ENCODE measurements around the gene DDX39B.

Gene DDX39B

GRCh38 chr6:31547727-31548543, 6.1 kb upstream of the DDX39B start:
- no peak for DNase-seq (ENCODE audit: low spot score)

DNA sequence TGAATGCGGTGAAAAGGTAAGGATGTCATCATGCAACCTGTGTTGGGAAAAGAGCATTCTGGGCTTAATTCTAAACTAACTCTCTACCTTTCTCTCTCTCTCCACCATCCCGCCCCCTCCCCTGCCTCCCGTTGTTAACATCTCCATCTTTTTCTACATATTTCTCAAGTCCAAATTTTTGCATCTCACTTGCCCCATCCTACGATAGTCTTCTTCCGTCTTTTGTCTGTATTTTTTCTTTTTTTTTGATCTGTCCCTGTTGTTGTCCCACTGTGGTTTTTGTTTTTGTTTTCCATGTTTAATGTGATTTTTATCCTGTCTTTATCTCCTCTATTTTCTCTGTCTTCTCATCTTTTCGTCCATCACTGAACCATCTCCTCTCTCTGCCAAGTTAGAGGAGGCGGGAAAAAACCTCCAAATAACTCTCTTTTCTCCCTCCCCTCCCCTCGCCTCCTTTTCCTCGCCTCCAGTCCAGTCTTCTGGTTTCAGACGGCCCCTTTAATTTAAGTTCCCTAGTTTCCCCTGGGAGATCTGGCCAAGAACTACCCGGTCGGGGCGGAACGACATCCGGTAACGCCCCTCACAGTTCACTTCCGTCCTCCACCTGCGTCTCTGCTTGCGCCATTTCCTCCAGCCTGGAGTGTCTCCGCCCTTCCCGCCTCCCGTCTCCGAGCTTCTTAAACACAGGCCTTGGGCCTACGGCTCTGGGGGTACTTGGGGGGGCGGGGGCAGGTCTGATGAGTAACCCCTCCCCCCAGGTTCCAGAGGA, 5.3 kb upstream of the DDX39B start, which contains the start of gene NFKBIL1:
Gene NFKBIL1, plus strand, starts transcription at position 651 of the 769 bp plus-strand sequence. Its CDS starts 87 bp downstream, at position 738.
- peak; percentile 92 for DNase-seq (ENCODE audit: low spot score)

DNA sequence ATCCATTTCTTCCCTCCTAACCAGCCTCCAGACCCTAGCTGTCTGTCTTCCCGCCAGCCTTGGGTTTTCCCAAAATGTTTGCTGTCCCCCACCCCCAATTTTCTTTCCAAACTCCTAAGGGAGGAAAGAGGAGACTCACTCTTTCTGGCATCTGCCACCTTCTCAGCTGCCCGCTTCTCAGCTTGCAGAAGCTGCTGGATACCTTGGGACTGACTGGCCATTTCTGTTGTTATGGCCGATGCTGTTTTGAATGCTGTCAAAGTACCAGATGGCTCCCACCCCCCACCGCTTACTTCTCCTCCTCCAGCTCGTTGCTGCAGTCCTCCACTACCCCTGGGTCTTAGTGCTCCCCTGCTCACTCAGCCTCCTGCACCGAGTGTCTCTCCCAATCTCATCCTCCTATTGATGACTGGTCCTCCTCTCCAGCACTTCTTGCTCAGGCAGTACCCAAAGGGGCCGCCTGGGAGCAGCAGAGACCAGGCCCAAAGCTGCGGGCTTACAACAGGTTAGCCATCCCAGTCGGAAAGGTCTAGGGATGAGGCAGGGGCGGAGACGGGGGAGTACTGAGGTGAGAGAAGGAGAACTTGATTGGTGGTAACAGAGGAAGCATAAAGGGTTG, 4.6 kb upstream of the DDX39B start, which contains the start of gene ATP6V1G2:
Gene ATP6V1G2, minus strand, starts transcription at position 270 of the 619 bp plus-strand sequence. Its CDS starts 49 bp downstream, at position 221.
- DNase-seq (ENCODE audit: low spot score), result peak; percentile 90

DNA sequence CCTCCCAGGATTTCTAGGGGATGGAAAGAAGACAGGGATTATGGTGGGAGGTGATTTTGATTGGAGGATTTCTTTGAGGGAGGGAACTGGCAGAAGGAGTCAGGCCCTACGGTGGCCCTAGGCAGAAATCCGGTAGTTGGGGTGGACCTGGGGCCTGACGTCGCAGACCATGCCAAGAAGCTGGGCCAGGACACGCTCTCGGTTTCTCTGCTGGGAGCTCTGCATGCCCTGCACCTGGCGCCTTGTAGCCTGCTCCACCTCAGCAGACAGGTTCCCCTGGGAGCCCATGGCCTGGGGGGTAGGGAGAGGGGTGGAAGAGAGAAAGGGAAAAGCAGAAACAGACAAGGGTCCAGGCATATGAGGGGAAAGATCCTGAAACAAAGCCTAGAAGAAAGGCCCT, 3.5 kb upstream of the DDX39B start:
- DNase-seq (ENCODE audit: low spot score), result no peak

- no peak for DNase-seq (ENCODE audit: low spot score)
These were observed 2.9 kb upstream of the DDX39B start for GRCh38 chr6:31544676-31545075.

- no peak for DNase-seq (ENCODE audit: low spot score)
These were observed 1.8 kb upstream of the DDX39B start for GRCh38 chr6:31543639-31544038.

- no peak for DNase-seq (ENCODE audit: low spot score)
These were observed 645 bp downstream of the DDX39B start for GRCh38 chr6:31541059-31541657.

DNA sequence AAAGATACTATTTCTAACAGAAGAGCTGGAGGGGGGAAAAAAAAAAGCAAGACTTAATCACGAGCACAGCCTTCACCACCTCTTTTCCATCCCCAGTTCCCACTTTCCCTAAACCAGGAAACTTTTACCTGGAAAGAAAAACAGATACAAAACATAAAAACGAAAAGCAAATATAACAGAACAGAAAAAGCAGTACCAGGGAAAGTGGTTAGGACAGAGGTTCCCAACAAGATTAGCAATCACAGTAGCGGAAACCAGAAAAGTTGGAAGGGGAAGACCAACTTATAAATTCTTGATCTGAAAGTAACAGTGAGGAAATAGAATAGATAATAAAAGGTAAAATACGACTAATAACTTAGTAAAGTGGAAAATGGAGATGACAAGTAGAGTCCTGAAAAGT, 1.2 kb downstream of the DDX39B start:
- no peak for DNase-seq (ENCODE audit: low spot score)

DNA sequence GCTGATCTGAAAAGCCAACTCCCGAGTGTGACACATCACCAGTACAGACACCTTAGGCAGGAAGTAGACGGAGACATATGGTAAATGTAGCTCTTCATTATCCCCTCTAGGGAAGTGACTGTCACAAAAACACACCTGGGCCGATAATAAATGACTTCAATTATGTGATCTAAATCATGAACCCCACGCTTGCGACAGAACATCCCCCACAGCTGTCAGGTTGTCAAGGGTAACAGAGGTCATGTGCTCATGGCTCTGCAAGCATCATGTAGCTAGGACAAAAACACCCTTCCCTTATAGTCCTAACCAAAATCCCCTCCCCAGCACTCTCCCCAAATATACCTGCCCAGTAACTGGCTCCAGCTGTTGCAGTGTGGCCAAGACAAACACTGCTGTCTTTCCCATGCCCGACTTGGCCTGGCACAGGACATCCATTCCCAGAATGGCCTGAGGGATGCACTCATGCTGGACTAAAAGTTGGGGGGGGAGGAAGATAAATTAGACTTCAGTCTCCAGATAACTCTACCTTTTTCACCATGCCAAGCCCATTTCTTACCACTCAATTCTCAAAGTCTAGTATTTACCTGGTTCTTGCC, 2.9 kb downstream of the DDX39B start:
- DNase-seq (ENCODE audit: low spot score), result no peak

DNA sequence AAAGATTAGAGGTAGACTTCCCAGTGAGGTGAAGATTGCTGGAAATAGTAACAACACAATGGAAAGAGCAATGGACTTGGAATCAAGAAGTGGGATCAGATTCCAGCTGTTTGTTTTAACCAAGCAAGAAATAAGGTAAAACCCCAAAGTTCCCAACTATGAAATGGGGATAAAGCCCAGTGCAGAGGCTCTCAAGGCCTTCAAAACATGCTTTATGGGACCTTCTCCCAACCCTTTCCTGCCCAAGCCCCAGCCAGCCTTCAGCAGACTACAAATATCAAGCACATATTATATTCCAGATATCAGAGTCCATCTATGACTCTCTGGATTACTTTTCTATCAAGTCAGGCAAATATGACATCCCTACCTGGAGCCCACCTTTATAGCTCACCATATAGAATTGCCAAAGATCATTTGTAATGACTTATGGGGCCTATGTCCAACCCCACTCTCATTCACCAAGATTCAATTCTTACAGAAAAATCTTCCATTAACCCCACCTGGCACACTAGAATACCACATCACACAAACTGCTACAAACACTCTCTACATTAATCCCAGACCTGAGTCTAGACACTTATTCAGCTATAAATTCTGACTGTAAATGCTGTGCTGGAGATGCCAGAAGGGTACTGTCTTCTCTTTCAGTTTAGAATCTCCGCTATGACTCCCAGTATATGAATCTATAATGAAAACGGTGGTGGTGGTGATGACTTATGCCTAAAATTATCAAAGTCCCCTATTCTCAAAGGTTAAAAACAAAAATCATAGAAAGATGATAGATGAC, 6.1 kb downstream of the DDX39B start:
- DNase-seq (ENCODE audit: low spot score), result no peak

DNA sequence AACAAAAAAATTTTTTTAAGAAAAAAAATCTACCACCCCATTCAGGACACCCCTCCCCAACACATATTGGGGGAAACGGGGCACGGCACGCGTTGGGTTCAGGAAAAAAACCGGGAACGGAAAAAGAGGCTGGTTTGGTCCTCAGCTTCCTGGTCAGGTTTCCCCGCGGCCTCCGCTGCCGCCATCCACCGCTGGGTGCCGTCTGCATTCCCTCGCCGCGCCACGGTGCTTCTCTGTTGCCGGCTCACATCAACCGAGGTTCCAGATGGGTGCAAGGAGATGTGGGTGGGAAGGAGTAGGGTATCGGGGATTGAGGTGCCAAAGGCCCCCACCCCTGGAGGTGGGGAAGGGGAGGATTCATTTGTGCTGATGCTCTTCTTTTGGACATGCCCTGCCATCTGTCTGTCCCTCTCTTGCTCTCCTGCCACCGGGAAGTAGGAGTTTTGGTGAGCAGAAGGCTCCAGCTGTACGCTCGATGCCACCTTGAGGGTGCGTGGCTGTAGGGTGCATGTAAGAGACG, 7.2 kb downstream of the DDX39B start:
- no peak for DNase-seq (ENCODE audit: low spot score)

DNA sequence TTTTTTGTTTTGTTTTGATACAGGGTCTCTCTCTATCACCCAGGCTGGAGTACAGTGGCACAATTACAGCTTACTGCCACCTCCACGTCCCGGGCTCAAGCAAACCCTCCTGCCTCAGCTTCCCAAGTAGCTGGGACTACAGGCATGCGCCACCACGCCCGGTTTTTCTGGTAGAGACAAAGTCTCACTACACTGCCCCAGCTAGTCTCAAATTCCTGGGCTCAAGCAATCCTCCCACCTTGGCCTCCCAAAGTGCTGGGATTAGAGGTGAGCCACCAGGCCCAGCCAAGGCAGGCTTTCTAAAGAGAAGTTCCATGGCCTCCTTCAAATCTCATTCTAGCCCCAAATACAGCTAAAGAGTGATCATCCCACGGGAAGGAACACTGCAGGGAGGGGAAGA, 7.8 kb downstream of the DDX39B start:
- DNase-seq (ENCODE audit: low spot score), result no peak

DNA sequence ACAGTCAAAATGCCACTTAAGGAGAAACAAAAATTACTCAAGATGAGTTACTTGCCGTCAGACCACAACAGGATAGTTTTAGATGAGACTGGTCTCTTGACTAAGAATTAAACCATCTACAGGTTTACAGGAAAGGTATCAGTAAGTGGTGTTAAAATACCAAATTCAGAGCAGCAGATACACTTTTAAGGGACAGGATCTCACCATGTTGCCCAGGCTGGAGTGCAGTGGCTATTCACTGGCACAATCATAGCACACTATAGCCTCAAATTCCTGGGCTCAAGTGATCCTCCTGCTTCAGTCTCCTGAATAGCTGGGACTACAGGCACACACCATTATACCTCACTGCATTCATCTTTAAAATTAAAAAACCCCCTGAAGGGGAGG, 8.4 kb downstream of the DDX39B start:
- DNase-seq (ENCODE audit: low spot score), result no peak

DNA sequence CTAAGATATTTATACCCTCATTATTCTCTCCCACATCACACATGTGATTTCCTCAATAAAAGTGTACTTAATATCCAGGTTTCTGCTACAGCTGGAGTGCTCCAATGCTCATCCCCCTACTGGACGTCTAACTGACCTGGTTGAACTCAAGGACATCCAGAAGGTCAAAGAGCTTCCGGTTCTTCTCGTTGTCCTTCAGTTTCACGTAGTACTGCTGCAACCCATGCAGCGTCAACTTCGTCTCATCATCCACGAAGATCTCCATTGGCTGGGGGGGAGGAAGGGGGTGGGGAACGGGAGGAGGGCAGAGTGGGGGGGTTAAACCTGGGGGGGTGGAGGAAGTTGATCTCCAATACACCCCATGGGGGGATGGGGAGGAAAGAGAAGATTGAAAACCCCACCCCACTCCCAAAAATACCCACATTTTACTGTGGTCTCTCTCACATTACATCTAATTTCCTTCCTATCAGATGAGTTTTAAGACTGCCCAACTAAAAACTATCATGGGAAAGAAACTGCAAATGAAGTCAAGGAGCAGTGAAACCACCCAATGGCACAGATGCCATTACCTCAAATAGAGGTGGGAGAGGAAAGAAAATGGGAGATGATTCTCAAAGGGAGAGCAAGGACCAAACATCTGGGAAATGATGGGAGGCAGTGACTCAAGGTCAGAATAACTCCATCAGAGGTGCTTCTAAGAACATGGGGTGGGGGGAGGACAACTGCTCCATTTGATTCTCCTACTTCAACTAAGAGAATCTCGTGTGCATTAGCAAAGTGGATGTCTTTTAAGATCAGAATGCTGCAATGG, 9.0 kb downstream of the DDX39B start:
- no peak for DNase-seq (ENCODE audit: low spot score)

DNA sequence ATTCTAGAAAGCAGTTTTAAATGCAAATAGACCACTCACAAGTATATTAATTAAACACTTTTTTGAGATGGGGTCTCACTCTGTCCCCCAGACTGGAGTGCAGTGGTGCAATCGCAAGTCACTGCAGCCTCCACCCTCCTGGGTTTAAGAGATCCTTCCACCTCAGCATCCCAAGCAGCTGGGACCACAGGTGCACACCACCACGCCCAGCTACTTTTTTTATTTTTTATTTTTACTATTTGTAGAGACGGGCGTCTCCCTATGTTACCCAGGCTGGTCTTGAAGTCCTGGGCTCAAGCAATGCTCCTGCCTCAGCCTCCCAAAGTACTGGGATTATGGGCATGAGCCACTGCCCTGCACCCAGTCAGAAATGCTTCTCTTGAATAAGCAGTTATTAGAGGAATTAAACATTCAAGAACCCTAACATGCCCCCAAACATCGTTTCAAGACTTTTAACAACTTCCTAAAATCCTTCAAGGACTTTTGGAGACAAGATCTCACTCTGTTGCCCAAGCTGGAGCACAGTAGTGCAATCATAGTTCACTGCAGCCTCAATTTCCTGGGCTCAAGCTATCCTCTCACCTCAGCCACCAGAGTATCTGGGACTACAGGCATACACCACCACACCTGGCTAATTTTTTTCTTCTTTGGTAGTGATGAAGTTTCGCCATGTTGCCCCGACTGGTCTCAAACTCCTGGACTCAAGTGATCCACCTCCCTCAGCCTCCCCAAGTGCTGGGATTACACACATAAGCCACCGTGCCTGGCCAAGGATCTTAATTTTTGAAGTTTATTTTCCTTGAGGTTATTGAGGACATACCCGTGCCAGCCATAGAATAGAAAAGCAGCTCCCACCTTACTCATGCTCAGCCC, 9.8 kb downstream of the DDX39B start:
- no peak for DNase-seq (ENCODE audit: low spot score)

DNA sequence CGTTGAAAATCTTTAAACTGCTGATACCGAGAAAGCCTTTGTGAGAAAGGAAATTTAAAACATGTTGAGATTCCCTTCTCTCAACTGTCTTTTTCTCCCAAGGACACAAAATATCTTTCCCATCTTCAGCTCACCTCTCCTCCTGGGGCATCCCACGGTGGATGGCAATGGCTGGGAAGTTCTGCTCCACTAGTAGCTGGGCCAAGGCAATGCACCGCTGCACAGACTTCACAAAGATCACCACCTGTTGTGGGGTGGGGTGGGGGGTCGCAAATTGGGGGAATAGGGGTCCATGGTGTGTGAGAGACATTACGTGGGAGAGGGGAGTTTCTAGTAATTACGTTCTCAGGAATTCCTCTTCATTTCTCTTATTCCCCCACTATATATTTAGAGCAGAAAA, 10.6 kb downstream of the DDX39B start:
- no peak for DNase-seq (ENCODE audit: low spot score)

GRCh38 chr6:31530659-31531058, 11.1 kb downstream of the DDX39B start:
- no peak for DNase-seq (ENCODE audit: low spot score)

DNA sequence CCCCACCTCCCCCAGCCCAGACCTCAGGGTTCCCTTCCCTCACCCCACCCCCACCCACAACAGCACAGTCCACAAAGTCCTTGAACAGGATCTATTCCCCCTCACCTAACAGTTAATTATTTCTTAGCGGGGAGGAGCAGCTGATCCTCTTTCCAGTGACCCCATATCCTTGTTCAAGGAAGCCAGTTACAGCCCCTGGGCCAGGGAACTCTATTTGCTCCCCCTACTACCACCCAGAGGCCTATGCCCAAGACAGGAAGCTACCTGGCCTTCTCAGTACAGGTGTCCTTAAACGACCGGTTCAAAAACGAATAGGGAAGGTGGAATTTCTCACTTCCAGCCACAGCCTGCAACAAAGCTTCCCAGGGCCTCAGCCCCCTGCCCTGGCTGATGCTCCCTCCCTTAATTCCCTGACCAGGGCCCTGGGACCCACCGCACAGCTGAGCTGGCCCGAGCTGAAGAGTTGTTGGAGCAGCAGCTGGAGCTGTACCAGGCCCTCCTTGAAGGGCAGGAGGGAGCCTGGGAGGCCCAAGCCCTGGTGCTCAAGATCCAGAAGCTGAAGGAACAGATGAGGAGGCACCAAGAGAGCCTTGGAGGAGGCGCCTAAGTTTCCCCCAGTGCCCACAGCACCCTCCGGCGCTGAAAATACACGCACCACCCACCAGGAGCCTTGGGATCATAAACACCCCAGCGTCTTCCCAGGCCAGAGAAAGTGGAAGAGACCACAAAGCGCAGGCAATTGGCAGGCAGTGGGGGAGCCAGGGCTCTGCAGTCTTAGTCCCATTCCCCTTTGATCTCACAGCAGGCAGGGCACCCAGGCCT, 12.3 kb downstream of the DDX39B start:
- DNase-seq (ENCODE audit: low spot score), result no peak

Data from hematopoietic multipotent progenitor cell treated with erythropoietin and hydrocortisone succinate and interleukin-3 and kit ligand, for 17 days (in vitro differentiated cells).